ENCODE results near the gene SMURF2.
"Not testable (repeated sequence)": the region's sequence is repeated elsewhere in the genome, so short reads cannot be mapped to it uniquely, and the experiment has no call there.

SMURF2 gene

DNA sequence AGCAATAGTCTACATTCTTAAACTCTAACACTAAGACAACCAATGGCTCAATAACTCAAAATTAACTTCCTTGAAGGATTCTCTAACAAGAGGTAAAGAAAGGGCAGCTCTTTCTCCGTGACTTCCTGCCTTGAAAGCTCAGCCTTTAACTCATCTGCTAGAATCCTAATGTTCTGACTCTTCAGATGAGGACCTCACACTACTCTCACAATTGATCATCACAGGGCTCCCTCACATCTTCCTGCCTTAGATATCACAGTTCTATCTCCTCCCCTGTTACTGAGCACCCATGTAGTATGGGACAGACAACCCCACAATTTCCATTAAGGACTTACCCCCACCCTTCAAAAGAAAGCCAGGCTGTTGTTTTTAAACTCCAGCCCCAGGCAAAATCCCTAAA, 33.5 kb downstream of the SMURF2 start:
- DNase-seq: no peak

GRCh38 chr17:64627797-64628196, 34.3 kb downstream of the SMURF2 start:
- no peak for DNase-seq

DNA sequence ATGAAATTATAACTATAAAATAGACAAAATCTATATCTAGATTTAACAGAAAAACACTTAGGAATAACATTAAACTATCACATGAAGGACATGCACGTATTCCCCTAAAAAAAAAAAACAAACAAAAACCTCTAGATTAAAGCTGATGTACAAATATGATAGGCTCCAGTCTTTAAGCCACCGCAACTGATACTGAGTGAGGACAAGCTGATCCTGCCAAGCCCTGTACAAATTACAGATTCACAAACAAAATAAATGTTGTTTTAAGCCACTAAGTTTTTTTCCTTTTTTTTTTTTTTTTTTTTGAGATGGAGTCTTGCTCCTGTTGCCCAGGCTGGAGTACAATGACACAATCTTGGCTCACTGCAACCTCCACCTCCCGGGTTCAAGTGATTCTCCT, 35.3 kb downstream of the SMURF2 start:
- DNase-seq: no peak

DNA sequence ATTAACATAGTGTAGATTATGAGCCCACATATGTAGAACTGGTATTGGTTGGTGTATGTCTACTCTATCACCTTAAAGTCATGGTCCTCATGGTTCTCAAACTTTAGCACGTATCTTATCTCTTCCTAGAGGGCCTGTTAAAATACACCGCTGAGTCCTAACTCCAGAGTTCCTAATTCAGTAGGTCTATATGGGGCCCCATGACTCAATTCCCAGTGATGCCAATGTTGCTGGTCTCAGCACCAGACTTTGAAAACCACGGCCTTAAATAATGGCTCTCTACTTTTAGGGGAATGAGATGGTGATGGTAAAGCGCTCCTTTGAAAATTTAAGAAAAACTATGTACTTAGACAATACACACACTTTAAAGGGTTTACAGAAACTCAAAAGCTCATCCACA, 36.6 kb downstream of the SMURF2 start:
- DNase-seq: no peak

DNA sequence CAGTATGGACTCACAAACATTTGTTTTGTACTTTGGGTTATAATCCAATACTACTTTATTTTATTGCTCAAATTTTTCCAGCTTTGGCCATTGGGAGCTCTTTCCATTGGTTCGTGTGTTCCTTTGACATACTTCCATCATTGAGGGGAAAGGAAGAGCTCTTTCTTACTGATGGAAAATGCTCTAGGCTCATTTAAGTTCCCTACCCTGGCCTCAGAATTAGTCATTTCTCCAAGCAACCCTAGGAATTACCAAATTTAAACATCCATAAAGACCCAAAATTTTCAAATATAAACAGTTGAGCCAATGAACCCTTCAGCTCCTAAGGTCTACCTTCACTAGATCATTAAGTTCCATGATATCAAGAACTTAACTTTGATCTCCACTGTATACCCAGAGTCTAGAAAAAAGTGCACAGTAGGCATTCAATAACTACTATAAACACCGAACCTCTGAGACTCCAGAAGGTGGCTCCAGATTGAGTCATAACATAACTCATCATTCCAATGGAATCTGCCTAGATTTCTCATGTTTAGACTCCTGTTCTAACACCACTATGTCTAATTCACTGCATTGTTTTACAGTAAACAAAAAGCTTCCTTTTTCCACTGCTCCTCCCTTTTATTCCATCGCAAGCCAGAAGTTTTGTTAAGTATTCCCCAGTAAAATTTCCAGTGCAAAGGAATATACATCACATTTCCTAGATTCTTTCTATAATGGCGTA, 39.0 kb downstream of the SMURF2 start:
- DNase-seq: peak; percentile 89

GRCh38 chr17:64621772-64622171, 40.3 kb downstream of the SMURF2 start:
- DNase-seq: no peak

- no peak for DNase-seq
These were observed 43.3 kb downstream of the SMURF2 start for GRCh38 chr17:64618848-64619247.

GRCh38 chr17:64617125-64617780, 44.9 kb downstream of the SMURF2 start:
- DNase-seq: peak; percentile 56

DNA sequence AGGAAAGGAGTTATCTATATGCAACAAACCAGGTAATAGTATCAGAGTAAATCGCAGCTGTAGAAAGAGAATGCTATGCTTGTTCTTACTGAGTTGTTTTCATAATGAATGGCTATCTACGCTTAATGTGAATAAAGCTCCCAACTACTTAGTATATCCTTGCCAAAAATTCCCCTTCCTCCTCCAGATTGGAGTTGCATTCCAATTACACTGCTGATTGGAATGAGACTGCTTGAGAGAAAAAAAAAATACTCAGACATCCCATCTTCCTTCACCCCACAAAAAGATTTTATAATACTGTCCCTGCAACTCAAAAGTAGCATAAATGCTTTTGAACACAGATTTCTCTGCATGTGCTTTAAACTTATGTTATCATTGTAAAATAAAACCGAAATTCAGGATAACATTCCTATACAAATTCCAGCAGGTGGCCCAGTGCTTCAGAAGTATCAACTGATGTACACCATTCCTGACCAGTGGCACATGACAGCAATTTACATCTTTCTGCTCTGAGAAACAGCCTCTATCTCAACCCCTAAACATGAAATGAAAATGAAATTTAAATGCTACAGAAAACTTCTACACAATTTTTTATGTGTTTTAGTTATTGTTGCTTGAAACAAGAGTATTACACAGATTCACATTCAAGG, 47.0 kb downstream of the SMURF2 start:
- peak; percentile 79 for DNase-seq

GRCh38 chr17:64614266-64615027, 47.7 kb downstream of the SMURF2 start:
- DNase-seq: no peak

DNA sequence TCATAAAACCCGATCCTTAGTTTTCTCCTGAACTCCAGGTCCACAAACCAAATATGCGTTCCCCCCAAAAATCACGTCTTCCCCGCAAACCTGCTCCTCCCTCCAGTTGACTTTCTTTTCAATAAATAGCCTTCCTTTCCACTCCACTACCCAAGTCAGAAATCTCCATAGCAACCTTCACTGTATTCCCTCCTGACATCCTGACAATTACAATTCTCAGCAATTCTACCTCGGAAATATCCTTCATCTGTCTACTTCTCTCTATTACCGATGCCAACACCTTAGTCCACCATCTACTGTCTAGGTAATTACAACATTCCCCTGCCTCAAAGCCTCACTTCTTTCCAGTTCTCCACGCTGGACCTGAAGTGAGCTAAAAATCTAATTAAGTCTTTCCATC, 50.7 kb downstream of the SMURF2 start:
- no peak for DNase-seq

DNA sequence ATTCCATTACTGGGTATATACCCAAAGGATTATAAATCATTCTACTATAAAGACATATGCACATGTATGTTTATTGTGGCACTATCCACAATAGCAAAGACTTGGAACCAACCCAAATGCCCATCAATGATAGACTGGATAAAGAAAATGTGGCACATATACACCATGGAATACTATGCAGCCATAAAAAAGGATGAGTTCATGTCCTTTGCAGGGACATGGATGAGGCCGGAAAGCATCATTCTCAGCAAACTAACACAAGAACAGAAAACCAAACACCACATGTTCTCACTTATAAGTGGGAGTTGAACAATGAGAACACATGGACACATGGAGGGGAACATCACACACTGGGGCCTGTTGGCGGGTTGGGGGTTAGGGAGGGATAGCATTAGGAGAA, 51.9 kb downstream of the SMURF2 start:
- DNase-seq: not testable (repeated sequence)

- no peak for DNase-seq
These were observed 53.5 kb downstream of the SMURF2 start for GRCh38 chr17:64608571-64608981.

DNA sequence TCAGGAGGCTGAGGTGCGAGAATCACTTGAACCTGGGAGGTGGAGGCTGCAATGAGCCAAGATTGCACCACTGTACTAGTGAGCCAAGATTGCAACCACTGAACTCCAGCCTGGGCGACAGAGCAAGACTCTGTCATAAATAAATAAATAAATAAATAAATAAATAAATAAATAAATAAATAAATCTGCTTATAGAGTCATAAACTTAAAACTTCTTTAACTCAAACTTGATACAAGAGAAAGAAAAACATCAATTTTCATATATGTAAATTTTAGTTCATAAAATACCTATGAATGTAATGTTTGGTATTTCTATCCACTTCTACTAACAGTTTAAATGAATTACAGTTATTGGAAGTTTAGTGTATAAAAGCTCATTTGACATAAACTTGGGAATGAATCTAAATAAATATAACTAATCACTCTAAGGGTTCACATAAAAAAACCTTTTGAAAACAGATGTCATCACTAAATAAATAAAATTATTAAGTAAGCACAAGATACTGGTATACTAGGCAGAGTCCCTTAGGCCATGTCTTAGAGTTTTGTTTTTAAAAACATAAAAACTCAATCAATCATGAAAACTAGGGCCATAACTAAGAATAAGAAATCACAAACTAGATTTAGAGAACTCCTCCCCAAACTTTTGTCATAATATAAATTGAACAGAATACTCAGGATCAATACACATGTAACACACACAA, 54.1 kb downstream of the SMURF2 start:
- no peak for DNase-seq

GRCh38 chr17:64604532-64604931, 57.6 kb downstream of the SMURF2 start:
- DNase-seq: not testable (repeated sequence)

DNA sequence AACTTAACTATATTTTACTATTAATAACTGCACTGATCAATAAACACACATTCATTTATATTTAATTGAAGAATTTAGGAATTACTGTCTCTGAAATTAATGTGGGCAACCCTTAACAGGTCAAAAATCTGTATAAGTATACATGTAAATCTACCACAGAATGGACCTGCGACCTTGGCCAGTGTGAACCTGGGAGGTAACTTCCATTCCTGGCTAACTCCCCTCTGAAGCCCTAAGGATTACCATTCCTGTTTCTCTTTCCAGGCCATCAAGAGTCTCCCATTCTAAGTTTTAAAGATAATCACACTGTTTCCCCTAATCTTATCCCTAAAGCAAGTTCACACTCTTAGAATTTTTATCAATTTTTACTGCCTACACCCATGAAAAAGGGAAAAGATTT, 58.1 kb downstream of the SMURF2 start:
- no peak for DNase-seq

- no peak for DNase-seq
These were observed 62.3 kb downstream of the SMURF2 start for GRCh38 chr17:64599827-64600226.

GRCh38 chr17:64599187-64599676, 62.9 kb downstream of the SMURF2 start:
- DNase-seq: no peak

GRCh38 chr17:64598672-64599071, 63.4 kb downstream of the SMURF2 start:
- no peak for DNase-seq

DNA sequence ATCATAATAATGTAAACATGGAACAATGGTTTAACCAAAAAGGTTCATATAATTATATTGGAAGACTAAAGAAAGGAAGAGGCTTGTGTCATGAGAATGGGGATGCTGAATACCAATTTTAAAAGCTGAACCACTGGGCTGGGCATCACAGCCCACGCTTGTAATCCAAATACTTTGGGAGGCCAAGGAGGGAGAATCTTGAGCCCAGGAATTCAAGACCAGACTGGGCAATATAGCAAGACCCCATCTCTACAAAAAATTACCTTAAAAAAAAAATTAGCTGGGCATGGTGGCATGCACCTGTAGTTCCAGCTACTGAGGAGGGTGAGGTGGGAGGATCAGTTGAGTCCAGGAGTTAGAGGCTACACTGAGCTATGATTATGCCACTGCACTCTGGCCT, 65.1 kb downstream of the SMURF2 start:
- no peak for DNase-seq

DNA sequence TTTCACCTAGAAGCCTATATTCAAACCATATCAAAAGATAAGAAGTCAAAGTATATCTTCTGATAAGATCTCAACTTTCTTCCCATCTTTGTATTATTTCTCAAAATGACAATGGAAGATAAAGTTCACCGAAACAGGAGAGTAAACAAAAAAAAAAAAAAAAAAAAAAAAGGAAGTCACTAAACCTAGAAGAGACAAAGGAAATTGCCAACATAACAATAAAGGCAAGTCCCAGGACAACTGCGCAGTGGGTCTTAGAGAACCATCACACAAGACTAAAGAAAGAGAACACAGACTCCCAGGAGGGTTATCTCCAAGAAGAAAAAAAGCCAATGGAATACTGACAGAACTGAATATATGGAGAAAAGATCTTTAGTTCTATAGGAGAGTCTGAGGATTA, 65.7 kb downstream of the SMURF2 start:
- DNase-seq: no peak

GRCh38 chr17:64591944-64592343, 70.2 kb downstream of the SMURF2 start:
- DNase-seq: no peak

GRCh38 chr17:64585146-64585545, 77.0 kb downstream of the SMURF2 start:
- no peak for DNase-seq
